ENCODE measurements around the gene DHRS4. TPM values are rescaled to one million over a fixed set of nuclear protein-coding genes. Genes with fewer than 3 reads are reported as not detected.
"Not testable (repeated sequence)": the region's sequence is repeated elsewhere in the genome, so short reads cannot be mapped to it uniquely, and the experiment has no call there.

DHRS4 gene
- total RNA-seq, 2 experiments from 2014 or later, result 18.0 to 21.4 TPM

GRCh38 chr14:23954965-23955364 is 1.4 kb downstream of the DHRS4 start:
- H3K27ac Mint-ChIP-seq, H3K27me3 Mint-ChIP-seq, H3K4me3 Mint-ChIP-seq, H3K9me3 Mint-ChIP-seq, DNase-seq: not testable (repeated sequence)
- peaks cover 20% of the 10 kb centered on the region for H3K4me1 Mint-ChIP-seq
- peaks cover 12% of the 10 kb centered on the region for H3K36me3 Mint-ChIP-seq

- not testable (repeated sequence) for H3K9me3 Mint-ChIP-seq, H3K27me3 Mint-ChIP-seq, H3K4me3 Mint-ChIP-seq, H3K27ac Mint-ChIP-seq, H3K36me3 Mint-ChIP-seq, DNase-seq
- H3K4me1 Mint-ChIP-seq, result peaks cover 20% of the 10 kb centered on the region
Measured at GRCh38 chr14:23955811-23956210, 2.2 kb downstream of the DHRS4 start.

DNA sequence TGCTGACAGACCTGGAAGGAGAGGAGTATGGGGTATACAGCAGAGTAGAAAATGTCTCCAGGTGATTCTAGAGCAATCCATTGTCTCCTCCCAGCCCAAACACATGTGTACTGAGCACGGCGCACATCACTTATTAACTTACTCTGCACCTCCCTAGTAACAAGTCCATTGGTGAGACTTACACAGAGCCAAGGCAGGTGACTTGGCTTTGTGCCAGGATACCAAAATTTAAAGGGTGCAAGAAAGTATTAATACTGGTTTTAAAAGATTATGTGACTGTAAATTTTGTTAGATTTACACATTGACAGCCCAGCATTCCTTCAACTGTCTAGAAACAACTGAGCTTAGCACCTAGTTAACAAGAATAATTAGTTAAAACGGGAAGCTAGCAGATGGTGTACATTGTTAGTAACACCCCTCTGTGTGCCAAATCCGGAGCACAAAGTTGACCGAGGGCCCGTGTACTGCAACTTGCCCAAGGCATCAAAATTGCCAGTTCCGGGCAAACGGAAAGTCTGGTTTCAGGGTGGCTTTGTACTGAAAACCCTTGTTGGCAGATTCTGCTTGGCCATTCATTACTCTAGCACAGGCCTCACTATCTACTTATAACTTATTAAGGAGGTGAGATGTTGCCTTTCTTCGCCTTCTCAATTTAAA is 4.5 kb downstream of the DHRS4 start:
- H3K4me3 Mint-ChIP-seq, H3K27ac Mint-ChIP-seq, H3K36me3 Mint-ChIP-seq, H3K9me3 Mint-ChIP-seq, H3K4me1 Mint-ChIP-seq, H3K27me3 Mint-ChIP-seq, DNase-seq: not testable (repeated sequence)

GRCh38 chr14:23960899-23961298 is 7.3 kb downstream of the DHRS4 start:
- H3K27ac Mint-ChIP-seq, H3K36me3 Mint-ChIP-seq, H3K9me3 Mint-ChIP-seq, H3K4me3 Mint-ChIP-seq, DNase-seq, H3K4me1 Mint-ChIP-seq, H3K27me3 Mint-ChIP-seq: not testable (repeated sequence)

DNA sequence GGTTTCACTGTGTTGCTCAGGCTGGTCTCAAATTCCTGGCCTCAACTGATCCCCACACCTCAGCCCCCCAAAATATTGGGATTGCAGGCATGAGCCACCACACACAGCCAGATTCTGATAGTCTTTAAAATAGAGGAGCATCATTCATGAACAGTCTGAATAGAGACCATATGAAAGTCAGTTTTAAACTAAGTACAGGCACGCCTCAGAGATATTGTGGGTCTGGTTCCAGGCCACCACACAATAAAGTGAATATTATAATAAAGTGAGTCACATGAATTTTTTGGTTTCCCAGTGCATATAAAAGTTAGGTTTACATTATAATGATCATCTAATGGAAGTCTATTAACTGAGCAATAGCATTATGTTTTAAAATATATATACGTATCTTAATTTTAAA is 8.1 kb downstream of the DHRS4 start:
- not testable (repeated sequence) for H3K4me1 Mint-ChIP-seq, H3K27ac Mint-ChIP-seq, H3K27me3 Mint-ChIP-seq, DNase-seq, H3K36me3 Mint-ChIP-seq, H3K9me3 Mint-ChIP-seq, H3K4me3 Mint-ChIP-seq

GRCh38 chr14:23969130-23969480 is 15.5 kb downstream of the DHRS4 start:
- H3K4me3 Mint-ChIP-seq, H3K36me3 Mint-ChIP-seq, H3K27ac Mint-ChIP-seq, H3K4me1 Mint-ChIP-seq, DNase-seq, H3K9me3 Mint-ChIP-seq, H3K27me3 Mint-ChIP-seq: not testable (repeated sequence)

GRCh38 chr14:23969481-23970282 is 16.1 kb downstream of the DHRS4 start:
- DNase-seq, result peak; percentile 53
- H3K4me3 Mint-ChIP-seq, H3K27me3 Mint-ChIP-seq, H3K27ac Mint-ChIP-seq, H3K9me3 Mint-ChIP-seq, H3K4me1 Mint-ChIP-seq, H3K36me3 Mint-ChIP-seq: not testable (repeated sequence)

- H3K4me1 Mint-ChIP-seq, H3K9me3 Mint-ChIP-seq, DNase-seq, H3K36me3 Mint-ChIP-seq, H3K4me3 Mint-ChIP-seq, H3K27me3 Mint-ChIP-seq, H3K27ac Mint-ChIP-seq: not testable (repeated sequence)
Measured at GRCh38 chr14:23970283-23970659, 16.7 kb downstream of the DHRS4 start.

GRCh38 chr14:23973178-23973577 is 19.6 kb downstream of the DHRS4 start:
- H3K27me3 Mint-ChIP-seq, H3K4me1 Mint-ChIP-seq, H3K4me3 Mint-ChIP-seq, DNase-seq, H3K9me3 Mint-ChIP-seq, H3K27ac Mint-ChIP-seq: not testable (repeated sequence)
- peaks cover 12% of the 10 kb centered on the region for H3K36me3 Mint-ChIP-seq

GRCh38 chr14:23974041-23974440 is 20.5 kb downstream of the DHRS4 start:
- H3K36me3 Mint-ChIP-seq, result peaks cover 12% of the 10 kb centered on the region
- H3K4me3 Mint-ChIP-seq, H3K4me1 Mint-ChIP-seq, H3K9me3 Mint-ChIP-seq, DNase-seq, H3K27me3 Mint-ChIP-seq, H3K27ac Mint-ChIP-seq: not testable (repeated sequence)

- not testable (repeated sequence) for H3K4me3 Mint-ChIP-seq, H3K27me3 Mint-ChIP-seq, H3K9me3 Mint-ChIP-seq, H3K4me1 Mint-ChIP-seq, DNase-seq, H3K27ac Mint-ChIP-seq
- H3K36me3 Mint-ChIP-seq, result peaks cover 12% of the 10 kb centered on the region
Measured at GRCh38 chr14:23977208-23977607, 23.6 kb downstream of the DHRS4 start.

DNA sequence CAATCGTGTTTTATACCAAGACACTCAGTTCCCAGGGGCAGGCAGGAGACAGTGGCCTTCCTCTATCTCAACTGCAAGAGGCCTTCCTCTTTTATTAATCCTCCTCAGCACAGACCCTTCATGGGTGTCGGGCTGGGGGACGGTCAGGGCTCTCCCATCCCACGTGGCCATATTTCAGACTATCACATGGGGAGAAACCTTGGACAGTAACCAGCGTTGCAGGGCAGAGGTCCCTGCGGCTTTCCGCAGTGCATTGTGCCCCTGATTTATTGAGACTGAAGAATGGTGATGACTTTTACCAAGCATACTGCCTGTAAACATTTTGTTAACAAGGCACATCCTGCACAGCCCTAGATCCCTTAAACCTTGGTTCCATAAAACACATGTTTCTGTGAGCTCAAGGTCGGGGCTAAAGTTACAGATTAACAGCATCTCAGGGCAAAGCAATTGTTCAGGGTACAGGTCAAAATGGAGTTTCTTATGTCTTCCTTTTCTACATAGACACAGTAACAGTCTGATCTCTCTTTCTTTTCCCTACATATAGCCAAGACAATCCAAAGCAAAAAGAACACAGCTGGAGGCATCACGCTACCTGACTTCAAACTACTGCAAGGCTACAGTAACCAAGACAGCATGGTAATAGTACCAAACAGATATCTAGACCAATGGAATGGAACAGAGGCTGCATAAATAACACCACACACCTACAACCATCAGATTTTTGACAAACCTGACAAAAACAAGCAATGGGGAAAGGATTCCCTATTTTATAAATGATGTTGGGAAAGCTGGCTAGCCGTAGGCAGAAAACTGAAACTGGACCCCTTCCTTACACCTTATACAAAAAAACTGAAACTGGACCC is 28.6 kb downstream of the DHRS4 start:
- H3K4me3 Mint-ChIP-seq, H3K9me3 Mint-ChIP-seq, H3K4me1 Mint-ChIP-seq, DNase-seq, H3K27ac Mint-ChIP-seq, H3K27me3 Mint-ChIP-seq, H3K36me3 Mint-ChIP-seq: not testable (repeated sequence)

DNA sequence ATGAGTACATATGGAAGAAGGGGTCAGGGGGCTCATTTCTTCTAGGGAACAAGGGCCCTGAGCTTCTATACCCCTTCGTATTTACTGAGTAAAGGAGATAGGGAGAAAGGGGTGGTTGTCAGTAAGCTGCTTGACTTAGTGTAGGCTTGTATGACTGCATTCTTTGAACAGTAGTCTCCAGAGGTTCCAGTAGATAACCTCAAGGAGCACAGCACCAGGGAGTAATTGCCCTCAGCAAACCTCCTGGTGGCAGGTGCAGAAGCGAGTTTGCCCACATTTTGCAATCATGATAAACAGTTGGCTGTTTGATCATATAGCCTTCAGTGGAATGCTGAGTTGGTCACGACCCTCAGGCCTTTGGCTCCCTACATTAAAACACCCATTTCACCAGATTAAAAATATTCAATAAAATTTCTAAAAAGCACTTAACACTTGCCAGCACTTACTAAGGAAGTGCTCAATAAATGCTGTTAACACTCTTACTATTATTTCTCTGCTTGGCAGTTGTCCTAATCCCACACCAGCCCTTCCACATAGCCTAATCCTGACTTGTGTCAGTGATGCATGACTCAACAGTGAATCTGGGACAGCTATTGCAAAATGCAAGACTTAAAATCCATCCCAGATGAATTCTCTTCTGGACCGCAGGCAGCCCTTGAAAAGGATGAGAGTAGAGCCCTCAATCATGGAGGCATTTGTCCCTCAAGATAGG is 31.5 kb downstream of the DHRS4 start:
- H3K9me3 Mint-ChIP-seq, result no peaks in the 10 kb centered on the region

GRCh38 chr14:23988223-23988606 is 34.6 kb downstream of the DHRS4 start:
- Mint-ChIP-seq H3K4me1 (peaks cover 22% of the 10 kb centered on the region), H3K4me3 (peak overlapping the region; percentile 59)
- DNase-seq, H3K36me3 Mint-ChIP-seq, H3K27me3 Mint-ChIP-seq, H3K9me3 Mint-ChIP-seq, H3K27ac Mint-ChIP-seq: not testable (repeated sequence)

More for the DNA sequence above, 31.5 kb downstream of the DHRS4 start:
- Mint-ChIP-seq H3K4me3 (no peak overlapping the region), H3K4me1 (peaks cover 22% of the 10 kb centered on the region), H3K36me3 (peaks cover 1% of the 10 kb centered on the region), H3K27me3 (no peaks in the 10 kb centered on the region), H3K27ac (no peak overlapping the region)
- DNase-seq, result no peak
